H1 (cell line): ENCODE results near the gene MRAP. TPM values are rescaled to one million over a fixed set of nuclear protein-coding genes. Genes with fewer than 3 reads are reported as not detected.

Experiments
- CTCF ChIA-PET: fragments of 300-600 bp; sonication (Branson Sonifier 250); formaldehyde crosslinking; loops from one replicate; lab custom pipeline; 2021; ENCODE audit not compliant: partially characterized antibody; lab: Charles Lee
- POLR2A ChIA-PET: fragments of 300-600 bp; sonication (Branson Sonifier 250); formaldehyde crosslinking; loops from one replicate; lab custom pipeline; 2021; ENCODE audit warnings: inconsistent platforms; ENCODE audit not compliant: partially characterized antibody; lab: Charles Lee
- DNase-seq, 2 experiments: peaks; one replicate each; pipeline versions ENCODE4 v3.0.0 to v3.0.0-alpha.2; 2010 to 2022; ENCODE audit warnings: low spot score in 2 of 2, low read depth in 1 of 2, mixed read lengths in 1 of 2
- FAIRE-seq: peaks from 2 replicates; lab custom pipeline; 2011; peaks lifted over from hg19 to GRCh38; lab: Jason Lieb, UNC
- H2AFZ ChIP-seq: 2 replicates; pipeline ENCODE4 v1.8.1; 2012; ENCODE audit warnings: low read length, inconsistent platforms
- H2AK5ac ChIP-seq: 2 replicates; pipeline ENCODE4 v1.6.1; 2013; ENCODE audit warnings: low read depth, low read length
- H2BK120ac ChIP-seq: replicated peaks from 2 replicates; pipeline ENCODE3; 2013; ENCODE audit warnings: low read depth, low read length, inconsistent platforms
- H2BK12ac ChIP-seq: 2 replicates; pipeline ENCODE4 v1.6.1; 2013; ENCODE audit warnings: low read depth, low read length
- H2BK15ac ChIP-seq: 2 replicates; pipeline ENCODE4 v1.6.1; 2013; ENCODE audit warnings: low read length
- H2BK20ac ChIP-seq: 2 replicates; pipeline ENCODE4 v1.6.1; 2013; ENCODE audit warnings: low read length
- H2BK5ac ChIP-seq: 2 replicates; pipeline ENCODE4 v1.6.1; 2013; ENCODE audit warnings: low read depth, low read length
- H3K14ac ChIP-seq: 2 replicates; pipeline ENCODE4 v1.6.1; 2013; ENCODE audit warnings: inconsistent platforms; ENCODE audit not compliant: insufficient read length
- H3K18ac ChIP-seq: 2 replicates; pipeline ENCODE4 v1.6.1; 2013; ENCODE audit warnings: low read length; ENCODE audit errors: extremely low read depth
- H3K23ac ChIP-seq: 2 replicates; pipeline ENCODE4 v1.6.1; 2013; ENCODE audit warnings: inconsistent platforms; ENCODE audit not compliant: insufficient read length
- H3K23me2 ChIP-seq: 2 replicates; pipeline ENCODE4 v1.6.1; 2013; ENCODE audit warnings: low read depth, low read length
- H3K27ac ChIP-seq: 2 replicates; pipeline ENCODE4 v1.6.1; 2011; ENCODE audit warnings: low read depth, low read length, inconsistent platforms
- H3K27me3 ChIP-seq, 4 experiments: replicated peaks in 1 of 4; 1 replicate in 1 of 4; 2 replicates in 3 of 4; pipeline versions ENCODE4 v1.6.1 to v1.8.1; 2011 to 2013; ENCODE audit warnings: low read length in 3 of 4, mild to moderate bottlenecking in 3 of 4, inconsistent platforms in 2 of 4, mixed read lengths in 2 of 4, moderate library complexity in 1 of 4; ENCODE audit not compliant: control insufficient read depth in 3 of 4, insufficient read depth in 3 of 4; ENCODE audit errors: extremely low read depth in 1 of 4
- H3K36me3 ChIP-seq, 4 experiments: 2 replicates each; pipeline versions ENCODE4 v1.6.1 to v1.8.1; 2011 to 2013; ENCODE audit warnings: mild to moderate bottlenecking in 4 of 4, low read length in 3 of 4, moderate library complexity in 2 of 4, control low read depth in 1 of 4, inconsistent platforms in 1 of 4; ENCODE audit not compliant: insufficient read depth in 4 of 4, control insufficient read depth in 2 of 4
- H3K4ac ChIP-seq: replicated peaks from 2 replicates; pipeline ENCODE3; 2013; ENCODE audit warnings: low read length, low read depth, mixed read lengths, inconsistent platforms; ENCODE audit not compliant: insufficient read length
- H3K4me1 ChIP-seq, 4 experiments: replicated peaks in 1 of 4; 1 replicate in 1 of 4; 2 replicates in 3 of 4; pipeline versions ENCODE4 v1.6.1 to v1.8.1; 2011 to 2013; ENCODE audit warnings: low read length in 3 of 4, inconsistent platforms in 2 of 4, mixed read lengths in 1 of 4; ENCODE audit not compliant: insufficient read depth in 4 of 4, control insufficient read depth in 3 of 4
- H3K4me2 ChIP-seq, 2 experiments: 2 replicates each; pipeline versions ENCODE4 v1.6.1 to v1.8.1; 2011 to 2013; ENCODE audit warnings: low read depth in 2 of 2, low read length in 2 of 2, control low read depth in 1 of 2, inconsistent platforms in 1 of 2, mild to moderate bottlenecking in 1 of 2; ENCODE audit not compliant: insufficient read depth in 1 of 2
- H3K4me3 ChIP-seq, 4 experiments: fragments of 200-600, 300-600 bp in 1 of 4; sonication (generic), shearing (Covaris generic), sonication (Bioruptor Twin) in 1 of 4; 2 replicates each; pipeline versions ENCODE4 v1.5.1 to v1.8.1; 2011 to 2016; ENCODE audit warnings: low read length in 4 of 4, low read depth in 3 of 4, control low read depth in 2 of 4, inconsistent platforms in 2 of 4, mild to moderate bottlenecking in 2 of 4, mixed read lengths in 1 of 4, moderate library complexity in 1 of 4; ENCODE audit not compliant: insufficient read depth in 2 of 4; ENCODE audit errors: extremely low read depth in 1 of 4
- H3K56ac ChIP-seq: replicated peaks from 2 replicates; pipeline ENCODE3; 2013; ENCODE audit warnings: low read depth, mild to moderate bottlenecking, mixed read lengths, low read length, inconsistent platforms; ENCODE audit not compliant: insufficient read length
- H3K79me1 ChIP-seq: 2 replicates; pipeline ENCODE4 v1.6.1; 2013; ENCODE audit warnings: low read depth, low read length, control low read depth
- H3K79me2 ChIP-seq, 2 experiments: 2 replicates each; pipeline versions ENCODE4 v1.6.1 to v1.8.1; 2012 to 2013; ENCODE audit warnings: low read length in 2 of 2, mild to moderate bottlenecking in 2 of 2, inconsistent platforms in 1 of 2; ENCODE audit not compliant: insufficient read depth in 2 of 2, control insufficient read depth in 1 of 2
- H3K9ac ChIP-seq, 4 experiments: replicated peaks in 1 of 4; 1 replicate in 1 of 4; 2 replicates in 3 of 4; pipeline versions ENCODE4 v1.6.1 to v1.8.1; 2011 to 2013; ENCODE audit warnings: low read depth in 3 of 4, low read length in 3 of 4, control low read depth in 2 of 4, mild to moderate bottlenecking in 2 of 4, moderate library complexity in 2 of 4, inconsistent platforms in 1 of 4; ENCODE audit errors: extremely low read depth in 1 of 4
- H3K9me3 ChIP-seq, 2 experiments: 2 replicates each; pipeline versions ENCODE4 v1.6.1 to v1.8.1; 2012 to 2013; ENCODE audit warnings: mild to moderate bottlenecking in 2 of 2, moderate library complexity in 2 of 2, control low read depth in 1 of 2, inconsistent platforms in 1 of 2, low read depth in 1 of 2, low read length in 1 of 2, mixed read lengths in 1 of 2; ENCODE audit not compliant: insufficient read depth in 2 of 2
- H4K20me1 ChIP-seq, 2 experiments: replicated peaks in 1 of 2; 2 replicates each; pipeline versions ENCODE3 to v1.8.1; 2011 to 2013; ENCODE audit warnings: inconsistent platforms in 2 of 2, low read length in 2 of 2, mild to moderate bottlenecking in 1 of 2; ENCODE audit not compliant: insufficient read depth in 2 of 2, control insufficient read depth in 1 of 2
- H4K5ac ChIP-seq: 2 replicates; pipeline ENCODE4 v1.6.1; 2013; ENCODE audit warnings: low read length, low read depth, mixed read lengths, inconsistent platforms; ENCODE audit not compliant: insufficient read length
- H4K8ac ChIP-seq: 2 replicates; pipeline ENCODE4 v1.8.0; 2013; ENCODE audit warnings: mild to moderate bottlenecking, moderate library complexity, low read length, inconsistent platforms; ENCODE audit not compliant: insufficient read depth; ENCODE audit errors: extremely low read depth
- H4K91ac ChIP-seq: replicated peaks from 2 replicates; pipeline ENCODE3; 2013; ENCODE audit warnings: low read length, mixed read lengths, inconsistent platforms; ENCODE audit not compliant: insufficient read length
- BACH1 ChIP-seq: IDR thresholded peaks from 2 replicates; pipeline ENCODE4 v1.6.1; 2012; ENCODE audit warnings: low read length, improper control_type of control experiment
- CHD2 ChIP-seq: IDR thresholded peaks from 2 replicates; pipeline ENCODE4 v1.6.1; 2012; ENCODE audit warnings: low read length, improper control_type of control experiment
- CREB1 ChIP-seq: IDR thresholded peaks from 2 replicates; pipeline ENCODE4 v1.6.1; 2012; ENCODE audit warnings: inconsistent platforms
- EGR1 ChIP-seq: IDR thresholded peaks from 2 replicates; pipeline ENCODE4 v1.6.1; 2011; ENCODE audit warnings: low read depth, low read length, borderline replicate concordance
- HDAC2 ChIP-seq, 2 experiments: fragments of 300-600 bp in 1 of 2; sonication (generic) in 1 of 2; IDR thresholded peaks; 2 replicates each; pipeline ENCODE4 v1.6.1; 2011 to 2012; ENCODE audit warnings: low read depth in 2 of 2, low read length in 2 of 2, mild to moderate bottlenecking in 2 of 2, moderate library complexity in 2 of 2, borderline replicate concordance in 1 of 2, inconsistent platforms in 1 of 2
- HDAC6 ChIP-seq: IDR thresholded peaks from one replicate; pipeline ENCODE4 v1.7.1; 2012; ENCODE audit warnings: low read depth, mild to moderate bottlenecking, inconsistent platforms, low read length, moderate library complexity
- RBBP5 ChIP-seq: IDR thresholded peaks from 2 replicates; pipeline ENCODE4 v1.7.1; 2012; ENCODE audit warnings: low read depth, mild to moderate bottlenecking, inconsistent platforms, low read length, moderate library complexity, borderline replicate concordance
- RNF2 ChIP-seq: fragments of 200-900, 300-1000 bp; sonication (generic); IDR thresholded peaks from 2 replicates; pipeline ENCODE4 v1.7.1; 2016; ENCODE audit warnings: borderline replicate concordance, low read depth, mild to moderate bottlenecking, antibody characterized with exemption, low read length; ENCODE audit not compliant: poor library complexity, severe bottlenecking; ENCODE audit errors: missing control alignments
- SIRT6 ChIP-seq: IDR thresholded peaks from one replicate; pipeline ENCODE4 v1.7.1; 2012; ENCODE audit warnings: low read length, inconsistent platforms
- SIX5 ChIP-seq: IDR thresholded peaks from 2 replicates; pipeline ENCODE4 v1.6.1; 2011; ENCODE audit warnings: mild to moderate bottlenecking, low read depth, low read length
- SUZ12 ChIP-seq: fragments of 200-600 bp; sonication (generic); IDR thresholded peaks from 2 replicates; pipeline ENCODE4 v1.6.1; 2012; ENCODE audit warnings: mild to moderate bottlenecking, inconsistent platforms, low read length, moderate library complexity, mixed read lengths
- TBP ChIP-seq: IDR thresholded peaks from 2 replicates; pipeline ENCODE4 v1.6.1; 2011; ENCODE audit warnings: low read depth, low read length, improper control_type of control experiment
- WGBS, 2 experiments: shearing (Covaris generic) in 1 of 2; methylation state at CpG; one replicate each; pipeline versions ENCODE4 v1.1.6 to v1.1.7; 2013 to 2015; ENCODE audit warnings: low lambda C conversion rate in 2 of 2, mixed read lengths in 2 of 2, inconsistent platforms in 1 of 2, low coverage in 1 of 2, missing lambda C conversion rate in 1 of 2; ENCODE audit not compliant: insufficient replicate concordance in 2 of 2, insufficient coverage in 1 of 2, insufficient read length in 1 of 2; ENCODE audit errors: extremely low coverage in 1 of 2, missing lambda C conversion rate in 1 of 2; 5-methylcytosine and 5-hydroxymethylcytosine counted together
- polyA plus RNA-seq, 7 experiments: library from polyadenylated mRNA; depleted of rRNA in 3 of 7; stranded (reverse) in 5 of 7; unstranded in 2 of 7; fragments of >200 nt in 5 of 7; fragments of 200-250 nt in 2 of 7; gene quantifications; 1 replicate in 5 of 7; 2 replicates in 1 of 7; 4 replicates in 1 of 7; pipeline versions ENCODE4 v1.2.1 to v1.2.3, GENCODE V29; 2011 to 2013; ENCODE audit warnings: missing spikeins in 2 of 7, mixed read lengths in 2 of 7
- total RNA-seq: library from RNA; stranded (reverse); fragmentation: NEBNext Ultra II Directional; extraction: Animal tissue kit (Norgen Biotek cat#: 25700); gene quantifications from 2 replicates; pipeline ENCODE4 v1.2.1, GENCODE V29; 2021

The MRAP gene
- total and polyA plus RNA-seq, 2 of the 8 experiments (the other 6 are each of a cell fraction or from before 2014, with no cell fraction given) = not detected

- 89% methylated on average over 9 of the region's 9 CpGs; no CpG with 5 or more reads in 1 of the 2 experiments for WGBS, 2 experiments
- H3K23me2 ChIP-seq = no peaks in the 10 kb centered on the region
- no peak overlapping the region for H3K4me3 ChIP-seq
- H3K23ac ChIP-seq = no peak overlapping the region
- H3K18ac ChIP-seq = no peak overlapping the region
- H3K27ac ChIP-seq = no peak overlapping the region
- no peak overlapping the region for H3K9ac ChIP-seq
- peaks cover 10 to 45% (median 24%) of the 10 kb centered on the region in 4 experiments for H3K36me3 ChIP-seq
- no peak overlapping the region for H2BK20ac ChIP-seq
- ChIA-PET CTCF (interaction anchor here (0.6 to 1.1 kb wide), 2 partner anchors 70 to 339 kb away, joined by 3 to 4 read pairs; no protein-coding TSS in a partner anchor), POLR2A (no interaction called here)
- no peak overlapping the region for H2AK5ac ChIP-seq
- FAIRE-seq (no peak), DNase-seq (no peak)
- H2BK120ac ChIP-seq = no peak overlapping the region
- peaks cover 0 to 14% (median 5%) of the 10 kb centered on the region in 4 experiments; a peak in 3 of 7 replicates for H3K4me1 ChIP-seq
- 0 out of 4 replicates have a peak, but pooled peaks cover 0 to 3% of the 10 kb centered on the region in 2 experiments for H3K79me2 ChIP-seq
- H2BK12ac ChIP-seq = no peak overlapping the region
- H4K20me1 ChIP-seq = peaks cover 0 to 6% of the 10 kb centered on the region in 2 experiments
- H4K8ac ChIP-seq = no peak overlapping the region
- no peak overlapping the region for H4K91ac ChIP-seq
- H3K4ac ChIP-seq = no peak overlapping the region
- H2BK15ac ChIP-seq = no peak overlapping the region
- no peaks in the 10 kb centered on the region for H3K79me1 ChIP-seq
- no peak overlapping the region for H4K5ac ChIP-seq
- H2AFZ ChIP-seq = no peak overlapping the region
- no peak overlapping the region for H2BK5ac ChIP-seq
- no peak overlapping the region for H3K14ac ChIP-seq
- no peaks in the 10 kb centered on the region for H3K27me3 ChIP-seq
- H3K56ac ChIP-seq = no peak overlapping the region
- H3K4me2 ChIP-seq = no peak overlapping the region; a peak in 1 of 4 replicates
- H3K9me3 ChIP-seq = no peaks in the 10 kb centered on the region
- TF ChIP-seq HDAC2 (IDR thresholded peaks at IDR 0.05; ENCODE audit: borderline replicate concordance in 1 of 2, low read depth in 2 of 2, low read length in 2 of 2) (no peak), CREB1 (no peak), EGR1 (no peak), SUZ12 (no peak), CHD2 (no peak), SIRT6 (no peak), HDAC6 (no peak), SIX5 (no peak), BACH1 (no peak), RBBP5 (no peak), RNF2 (no peak), TBP (no peak)
These were observed 33.0 kb downstream of the MRAP start for GRCh38 chr21:32331444-32332305.
